ENCODE results near the gene MAGIX. TPM values are rescaled to one million over a fixed set of nuclear protein-coding genes. Genes with fewer than 3 reads are reported as not detected.

MAGIX gene
- total and polyA plus RNA-seq, 2 experiments from 2014 or later, result 3.2 to 6.8 TPM

- H3K27me3 ChIP-seq, result peaks cover 13% of the 10 kb centered on the region
- TF ChIP-seq, protein P1, sequence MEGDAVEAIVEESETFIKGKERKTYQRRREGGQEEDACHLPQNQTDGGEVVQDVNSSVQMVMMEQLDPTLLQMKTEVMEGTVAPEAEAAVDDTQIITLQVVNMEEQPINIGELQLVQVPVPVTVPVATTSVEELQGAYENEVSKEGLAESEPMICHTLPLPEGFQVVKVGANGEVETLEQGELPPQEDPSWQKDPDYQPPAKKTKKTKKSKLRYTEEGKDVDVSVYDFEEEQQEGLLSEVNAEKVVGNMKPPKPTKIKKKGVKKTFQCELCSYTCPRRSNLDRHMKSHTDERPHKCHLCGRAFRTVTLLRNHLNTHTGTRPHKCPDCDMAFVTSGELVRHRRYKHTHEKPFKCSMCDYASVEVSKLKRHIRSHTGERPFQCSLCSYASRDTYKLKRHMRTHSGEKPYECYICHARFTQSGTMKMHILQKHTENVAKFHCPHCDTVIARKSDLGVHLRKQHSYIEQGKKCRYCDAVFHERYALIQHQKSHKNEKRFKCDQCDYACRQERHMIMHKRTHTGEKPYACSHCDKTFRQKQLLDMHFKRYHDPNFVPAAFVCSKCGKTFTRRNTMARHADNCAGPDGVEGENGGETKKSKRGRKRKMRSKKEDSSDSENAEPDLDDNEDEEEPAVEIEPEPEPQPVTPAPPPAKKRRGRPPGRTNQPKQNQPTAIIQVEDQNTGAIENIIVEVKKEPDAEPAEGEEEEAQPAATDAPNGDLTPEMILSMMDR (IDR thresholded peaks at IDR 0.05; ENCODE audit: low read depth, low read length), result no peak
- DNase-seq (ENCODE audit: low read depth in 1 of 2, low spot score in 1 of 2), result peak; percentile 91
- peak within 1 kb of the TSS; percentile 85 for H3K27ac ChIP-seq
- H3K4me3 ChIP-seq, result no peak within 1 kb of the TSS
- H3K4me1 ChIP-seq (ENCODE audit: low read depth), result peaks cover 2% of the 10 kb centered on the region
- no peaks in the 10 kb centered on the region for H3K36me3 ChIP-seq
- H3K9me3 ChIP-seq (ENCODE audit: low read depth), result peaks cover 3% of the 10 kb centered on the region
Observed at GRCh38 chrX:49199906-49200771, 37.6 kb downstream of the MAGIX start, which contains the start of gene SYP. Gene SYP (minus strand): TSS chrX:49200193. CDS start chrX:49200186, 7 bp downstream.

GRCh38 chrX:49202022-49202421 lies 39.5 kb downstream of the MAGIX start:
- TF ChIP-seq, protein P1 (IDR thresholded peaks at IDR 0.05; ENCODE audit: low read depth, low read length), result no peak
- Histone ChIP-seq H3K27me3 (peaks cover 13% of the 10 kb centered on the region), H3K36me3 (no peaks in the 10 kb centered on the region), H3K9me3 (ENCODE audit: low read depth) (peaks cover 3% of the 10 kb centered on the region), H3K4me1 (ENCODE audit: low read depth) (peaks cover 2% of the 10 kb centered on the region), H3K4me3 (no peak overlapping the region), H3K27ac (no peak overlapping the region)
- no peak for DNase-seq (ENCODE audit: low read depth in 1 of 2, low spot score in 1 of 2)

- peaks cover 2% of the 10 kb centered on the region for H3K4me1 ChIP-seq (ENCODE audit: low read depth)
- DNase-seq (ENCODE audit: low read depth in 1 of 2, low spot score in 1 of 2), result no peak
- no peak overlapping the region for H3K4me3 ChIP-seq
- H3K9me3 ChIP-seq (ENCODE audit: low read depth), result no peaks in the 10 kb centered on the region
- H3K36me3 ChIP-seq, result no peaks in the 10 kb centered on the region
- TF ChIP-seq, protein P1 (IDR thresholded peaks at IDR 0.05; ENCODE audit: low read depth, low read length), result no peak
- H3K27me3 ChIP-seq, result peaks cover 13% of the 10 kb centered on the region
- no peak overlapping the region for H3K27ac ChIP-seq
Observed at GRCh38 chrX:49203536-49203935, 41.0 kb downstream of the MAGIX start.

DNA sequence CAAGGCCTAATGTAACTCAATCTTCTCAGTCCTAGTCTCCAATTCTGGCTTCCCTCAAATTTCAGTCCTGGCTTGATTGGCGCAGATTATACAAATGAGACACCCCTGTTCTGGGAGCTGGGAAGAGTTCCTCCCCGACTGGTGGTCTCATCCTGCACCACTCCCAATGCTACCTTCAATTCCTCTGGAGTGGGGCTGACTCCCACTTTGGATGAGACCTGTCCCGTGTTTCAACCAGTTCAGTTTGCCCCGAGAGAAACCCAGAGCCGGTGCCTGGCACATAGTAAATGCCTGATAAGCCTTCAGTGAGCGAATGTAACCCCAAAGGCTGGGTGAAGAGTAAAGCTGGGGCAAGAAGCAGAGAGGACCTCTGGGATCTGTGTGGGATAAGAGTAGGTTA lies 41.5 kb downstream of the MAGIX start:
- Histone ChIP-seq H3K4me1 (ENCODE audit: low read depth) (peaks cover 2% of the 10 kb centered on the region), H3K36me3 (no peaks in the 10 kb centered on the region), H3K4me3 (no peak overlapping the region), H3K27me3 (peaks cover 8% of the 10 kb centered on the region), H3K27ac (no peak overlapping the region), H3K9me3 (ENCODE audit: low read depth) (no peaks in the 10 kb centered on the region)
- TF ChIP-seq, protein P1 (IDR thresholded peaks at IDR 0.05; ENCODE audit: low read depth, low read length), result no peak
- no peak for DNase-seq (ENCODE audit: low read depth in 1 of 2, low spot score in 1 of 2)

GRCh38 chrX:49204709-49205108 lies 42.2 kb downstream of the MAGIX start:
- H3K27me3 ChIP-seq, result peaks cover 1% of the 10 kb centered on the region
- no peak overlapping the region for H3K27ac ChIP-seq
- DNase-seq (ENCODE audit: low read depth in 1 of 2, low spot score in 1 of 2), result no peak
- H3K4me1 ChIP-seq (ENCODE audit: low read depth), result peaks cover 2% of the 10 kb centered on the region
- H3K36me3 ChIP-seq, result no peaks in the 10 kb centered on the region
- TF ChIP-seq, protein P1 (IDR thresholded peaks at IDR 0.05; ENCODE audit: low read depth, low read length), result no peak
- H3K4me3 ChIP-seq, result no peak overlapping the region
- H3K9me3 ChIP-seq (ENCODE audit: low read depth), result no peaks in the 10 kb centered on the region
